C1 segment of cervical spinal cord (tissue), 14 donors: ENCODE measurements around the gene MYH1.
"Not testable (repeated sequence)": the region's sequence is repeated elsewhere in the genome, so short reads cannot be mapped to it uniquely, and the experiment has no call there.

Experiments
- DNase-seq, 14 donors: peaks; one replicate each; lab custom pipeline; 2025; lab: John Stamatoyannopoulos, UW

MYH1 gene

DNA sequence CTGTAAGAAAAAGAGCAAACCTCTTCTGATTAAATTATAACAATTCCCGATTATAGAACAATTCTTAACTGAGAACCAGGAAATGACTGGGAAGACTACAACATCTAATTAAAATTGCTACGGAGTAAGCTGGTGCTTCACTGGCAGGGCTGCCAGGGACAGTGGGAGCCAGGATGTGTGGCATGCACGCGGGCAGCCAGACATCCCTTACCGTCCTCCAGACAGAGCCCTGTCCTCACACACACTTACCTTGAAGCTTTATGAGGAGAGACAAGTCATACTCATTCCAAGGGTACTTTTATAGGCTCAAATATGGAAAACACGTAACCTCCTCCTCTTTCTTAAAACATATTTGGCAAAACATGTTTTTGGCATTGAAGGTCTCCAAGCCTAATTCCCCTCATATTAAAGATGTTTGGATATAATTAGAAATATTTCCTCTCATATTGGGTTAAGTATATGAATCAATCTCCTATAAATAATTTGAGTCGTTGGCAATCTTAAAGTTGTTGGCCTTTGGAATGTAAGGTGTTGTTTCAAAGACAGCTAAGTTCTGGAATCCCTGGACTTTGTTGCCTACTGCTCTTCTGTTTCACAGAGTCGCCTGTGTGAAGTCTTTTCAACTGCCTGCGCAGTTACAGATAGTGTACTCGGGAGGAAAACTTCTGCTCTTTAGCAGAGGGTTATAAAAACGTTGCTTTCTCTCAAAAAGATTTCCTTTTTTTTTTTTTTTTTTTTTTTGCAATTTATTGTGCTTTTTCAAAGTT lies at the start of gene MYH1:
Gene MYH1, minus strand, starts transcription at position 272 of the 767 bp plus-strand sequence. CDS start 1,900 bp downstream, outside the sequence.
- no peak for DNase-seq

DNA sequence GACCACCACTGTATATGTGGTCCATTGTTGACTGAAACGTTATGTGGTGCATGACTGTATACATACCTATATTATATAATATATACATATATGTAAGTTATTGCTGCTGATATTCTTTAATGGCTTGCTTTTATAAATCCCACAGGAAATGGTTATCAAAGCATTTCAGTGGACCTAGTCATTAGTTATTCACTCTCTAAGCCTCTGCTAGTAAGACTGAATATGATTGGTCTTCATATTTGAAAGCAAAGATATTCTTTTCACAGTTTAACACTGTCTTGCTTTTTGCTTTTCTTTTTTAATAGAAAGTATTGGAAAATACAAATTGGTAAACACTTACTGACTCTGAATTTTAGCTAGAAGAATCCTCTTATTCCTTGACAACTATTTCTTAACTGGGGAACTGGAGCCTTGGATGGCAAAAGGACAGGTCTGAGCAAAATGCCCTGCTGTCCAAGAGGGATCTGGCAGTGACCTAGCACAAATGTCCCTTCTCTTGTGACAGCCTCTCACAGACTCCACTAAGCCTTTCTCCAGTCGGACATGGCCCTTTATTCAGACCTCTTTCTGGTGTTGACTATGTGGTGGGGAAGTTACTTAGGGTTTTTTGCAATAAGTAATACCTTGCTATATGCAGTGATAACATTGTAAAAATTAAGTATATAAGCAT lies 45.8 kb upstream of the MYH1 start:
- no peak for DNase-seq

DNA sequence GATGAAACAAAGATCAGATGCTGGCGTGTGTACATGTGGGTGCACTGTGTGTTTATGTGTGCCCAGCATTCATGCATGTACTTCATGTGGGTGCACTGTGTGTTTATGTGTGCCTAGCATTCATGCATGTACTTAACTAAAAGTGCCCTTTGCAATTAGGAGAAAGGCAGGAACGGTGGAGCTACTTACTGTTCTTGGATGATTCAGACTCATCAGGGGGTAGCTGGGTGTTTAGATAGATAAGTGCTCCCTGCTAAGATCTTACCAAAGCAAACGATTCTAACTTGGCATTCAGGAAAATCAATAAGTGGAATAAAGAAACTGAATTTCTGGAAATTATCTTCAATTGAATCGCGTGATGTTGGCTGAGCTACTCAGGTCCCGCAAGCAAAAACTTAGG lies 39.7 kb upstream of the MYH1 start:
- no peak for DNase-seq

DNA sequence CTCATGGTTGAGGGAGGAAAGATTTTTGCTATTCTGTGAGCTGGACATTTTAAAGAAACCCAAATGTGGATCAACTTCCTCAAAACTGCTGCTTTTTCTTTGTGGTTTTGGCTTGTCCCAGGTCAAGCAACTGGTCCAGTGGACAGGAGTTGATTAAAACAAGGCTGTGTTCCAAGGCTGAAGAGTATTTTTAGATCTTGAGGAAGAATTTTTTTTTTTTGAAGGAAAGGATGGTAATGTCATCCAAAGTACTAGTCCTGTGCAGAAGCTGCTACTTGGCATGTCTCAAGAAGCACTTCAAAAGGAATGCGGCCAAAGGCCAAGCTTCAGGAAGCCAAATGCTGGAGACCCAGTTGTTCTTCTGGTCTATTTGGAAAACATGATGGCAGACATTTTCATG lies 39.1 kb upstream of the MYH1 start:
- no peak for DNase-seq

DNA sequence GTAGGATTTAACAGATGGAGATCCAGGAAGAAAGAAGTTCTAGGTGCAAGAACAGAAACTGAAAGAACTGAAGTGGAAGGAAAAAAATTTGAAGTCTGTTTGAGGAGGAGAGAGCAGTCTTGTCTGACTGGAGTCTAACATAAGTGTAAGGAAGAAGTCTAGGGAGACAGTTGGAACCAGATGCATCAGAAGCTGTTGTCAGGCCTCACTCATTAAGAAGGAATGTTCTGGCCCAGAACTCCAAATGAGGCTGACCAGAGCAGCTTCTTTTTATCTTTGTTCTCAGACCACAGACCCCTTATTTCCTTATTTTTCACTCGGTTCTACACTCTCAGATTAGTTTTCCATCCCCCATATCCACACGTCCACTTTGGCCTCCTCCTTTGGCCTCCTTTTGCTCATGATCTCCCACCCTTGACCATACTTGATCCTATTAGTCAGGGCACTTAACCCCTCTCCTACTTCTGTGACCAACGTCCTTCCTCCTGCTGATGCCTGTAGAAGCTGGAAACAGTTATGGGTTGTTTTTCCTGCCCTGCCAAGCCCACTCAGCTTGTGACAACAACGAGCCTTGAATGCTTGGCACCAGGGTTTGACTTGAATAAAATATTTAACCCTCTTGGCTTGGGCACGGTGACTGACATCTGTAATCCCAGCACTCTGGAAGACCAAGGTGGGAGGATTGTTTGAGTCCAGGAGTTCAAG lies 38.1 kb upstream of the MYH1 start:
- no peak for DNase-seq

DNA sequence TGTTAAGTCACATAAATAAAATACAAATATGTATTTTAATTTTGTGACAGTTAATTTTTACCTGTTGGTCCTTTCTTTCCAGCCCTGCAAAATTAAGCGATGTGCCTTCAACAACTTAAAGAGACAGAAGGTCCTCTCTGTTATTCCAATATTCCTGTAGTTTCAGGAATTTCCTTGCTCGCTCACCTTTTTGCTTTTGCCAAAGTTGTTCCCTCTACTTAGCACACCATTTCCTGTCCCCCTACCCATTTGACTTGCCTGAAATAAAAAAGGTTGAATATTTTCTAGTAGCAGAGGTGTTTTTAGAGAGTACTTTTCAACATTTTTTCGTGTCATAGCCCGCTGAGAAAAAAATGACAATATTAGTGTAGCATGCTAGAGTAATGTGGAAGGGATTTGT lies 31.7 kb upstream of the MYH1 start:
- no peak for DNase-seq

DNA sequence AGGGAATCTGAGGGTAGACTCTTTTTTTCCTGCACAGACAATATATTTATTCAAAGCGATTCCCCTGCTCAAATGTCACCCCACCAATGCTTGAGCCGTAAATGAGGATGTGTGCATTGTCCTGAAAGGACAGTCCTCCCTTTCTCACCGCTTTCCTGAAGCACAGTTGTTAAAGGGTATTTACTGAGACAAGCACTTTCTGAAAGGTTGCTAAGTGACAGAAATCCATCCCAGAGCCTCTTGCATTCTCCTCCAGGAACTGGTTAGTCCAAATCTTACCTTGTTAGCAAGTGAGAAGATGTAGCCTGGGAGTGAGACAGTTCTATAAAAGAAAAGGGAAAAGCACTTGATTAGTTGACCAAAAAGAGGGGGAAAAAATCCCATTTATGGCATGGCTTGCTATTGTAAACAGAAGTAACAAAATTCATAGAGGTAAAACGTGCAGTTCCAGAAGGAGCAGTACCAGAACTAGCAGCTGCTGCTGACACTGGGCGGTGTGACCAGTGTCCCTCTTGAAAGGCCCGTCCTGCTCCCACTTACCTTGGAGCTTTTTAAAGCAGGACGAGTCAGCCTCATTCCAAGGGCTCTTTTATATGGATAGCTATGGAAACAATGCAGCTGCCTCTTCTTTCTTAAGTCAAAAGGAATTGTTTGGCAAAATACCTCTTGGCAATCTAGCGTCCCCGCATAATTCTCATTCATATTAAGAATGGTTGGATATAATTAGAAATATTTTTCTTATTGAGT lies 30.9 kb upstream of the MYH1 start, which contains the start of gene MYH2:
Gene MYH2, minus strand, starts transcription at position 563 of the 747 bp plus-strand sequence. CDS start 1,738 bp downstream, outside the sequence.
- no peak for DNase-seq

DNA sequence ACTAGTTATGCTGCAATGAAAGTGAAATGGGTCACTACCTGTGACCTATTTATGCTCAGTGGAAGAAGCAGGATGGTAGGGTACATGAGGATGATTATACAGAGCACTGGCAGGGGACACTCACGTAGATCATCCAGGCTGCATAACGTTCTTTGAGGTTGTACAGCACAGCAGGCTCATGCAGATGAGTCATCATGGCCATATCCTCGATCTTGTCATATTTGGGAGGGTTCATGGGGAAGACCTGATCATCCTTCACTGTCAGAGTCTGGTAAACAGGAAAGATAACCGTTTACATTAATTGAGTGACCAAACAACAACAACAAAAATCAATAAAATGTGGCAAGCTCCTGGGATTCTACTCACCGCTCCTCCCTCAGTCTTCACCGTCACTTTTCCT lies 29.0 kb upstream of the MYH1 start:
- no peak for DNase-seq

DNA sequence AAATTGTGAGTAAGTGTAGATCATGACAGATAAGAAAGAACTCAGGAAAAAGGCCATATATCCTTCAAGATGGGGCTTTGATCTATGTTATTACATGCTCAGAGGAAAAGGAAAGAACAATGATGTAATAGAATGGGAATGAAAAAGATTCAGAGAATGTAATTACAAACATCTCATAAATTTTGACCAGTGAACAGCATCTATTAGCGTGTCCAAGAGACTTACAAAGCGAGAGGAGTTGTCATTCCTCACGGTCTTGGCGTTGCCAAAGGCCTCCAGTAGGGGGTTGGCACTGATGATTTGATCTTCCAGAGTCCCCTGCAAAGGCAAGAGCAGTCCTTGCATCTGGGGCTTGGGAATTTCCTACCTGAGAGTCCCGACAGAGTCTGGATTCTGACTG lies 25.1 kb upstream of the MYH1 start:
- DNase-seq, result not testable (repeated sequence)

DNA sequence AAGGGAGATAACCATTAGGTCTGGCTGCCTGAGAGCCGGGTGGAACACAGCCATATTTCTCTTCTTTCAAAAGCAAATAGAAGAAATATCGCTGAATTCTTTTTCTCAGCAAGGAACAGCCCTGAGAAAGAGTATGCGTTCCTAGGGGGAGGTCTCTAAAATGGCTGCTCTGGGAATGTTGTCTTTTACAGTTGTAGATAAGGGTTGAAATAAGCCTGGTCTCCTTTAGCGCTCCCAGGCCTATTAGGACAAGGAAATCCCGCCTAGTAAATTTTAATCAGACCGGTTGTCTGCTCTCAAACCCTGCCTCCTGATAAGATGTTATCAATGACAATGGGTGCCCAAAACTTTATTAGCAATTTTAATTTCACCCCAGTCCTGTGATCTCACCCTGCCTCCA lies 22.8 kb upstream of the MYH1 start:
- DNase-seq, result not testable (repeated sequence)

DNA sequence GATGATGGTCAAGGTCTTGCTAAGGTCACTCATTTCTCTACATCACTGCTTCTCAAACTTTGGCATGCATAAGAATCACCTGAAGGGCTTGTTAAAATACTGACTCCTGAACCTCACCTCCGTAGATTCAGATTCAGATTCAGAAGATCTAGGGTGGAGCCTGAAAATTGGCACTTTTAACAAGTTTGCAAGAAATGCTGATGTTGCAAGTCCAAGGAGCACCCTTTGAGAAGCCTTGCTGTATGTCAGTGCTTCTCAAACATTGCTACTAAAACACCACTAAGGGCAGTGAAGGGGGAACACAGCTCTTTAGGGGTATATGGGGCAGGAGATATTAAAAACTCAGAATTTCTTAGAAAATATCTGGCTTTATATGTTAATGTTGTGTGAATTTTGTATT lies 13.7 kb upstream of the MYH1 start:
- no peak for DNase-seq

DNA sequence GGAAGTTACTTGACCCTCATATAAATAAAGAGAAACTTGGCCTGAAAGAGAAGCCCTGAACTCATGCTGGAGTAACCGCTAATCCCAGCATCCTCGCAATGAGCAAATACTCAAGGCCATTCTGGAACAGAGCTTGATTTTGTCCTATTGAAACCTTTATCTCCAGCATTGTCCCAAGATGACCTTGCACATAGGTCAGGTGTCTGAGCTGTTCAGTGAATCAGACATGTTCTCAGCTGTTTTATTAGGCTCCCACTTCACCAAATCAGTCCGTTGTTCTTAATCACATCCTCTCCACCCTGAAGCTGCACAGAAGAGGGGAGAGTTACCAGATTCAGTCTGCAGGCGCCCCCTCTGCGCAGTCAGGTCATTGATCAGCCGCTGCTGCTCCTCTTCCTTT lies 9.1 kb upstream of the MYH1 start:
- DNase-seq, result no peak

DNA sequence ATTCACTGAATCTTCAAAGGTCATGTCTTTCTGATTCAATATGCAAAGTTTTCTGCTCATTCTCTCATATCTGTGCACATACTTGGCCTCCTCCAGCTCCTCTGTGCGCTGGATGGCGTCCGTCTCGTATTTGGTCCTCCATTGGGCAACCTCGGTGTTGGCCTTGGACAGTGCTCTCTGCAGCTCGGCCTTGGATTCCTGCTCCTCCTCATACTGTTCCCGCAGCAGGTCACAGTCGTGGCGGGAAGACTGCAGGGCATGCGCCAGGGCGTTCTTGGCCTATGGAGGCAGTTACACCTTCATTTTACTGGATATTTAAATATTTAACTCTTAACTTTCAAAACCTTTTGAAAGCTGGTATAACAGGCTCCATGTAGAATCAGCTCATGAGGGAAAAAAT lies 8.2 kb upstream of the MYH1 start:
- DNase-seq, result no peak

DNA sequence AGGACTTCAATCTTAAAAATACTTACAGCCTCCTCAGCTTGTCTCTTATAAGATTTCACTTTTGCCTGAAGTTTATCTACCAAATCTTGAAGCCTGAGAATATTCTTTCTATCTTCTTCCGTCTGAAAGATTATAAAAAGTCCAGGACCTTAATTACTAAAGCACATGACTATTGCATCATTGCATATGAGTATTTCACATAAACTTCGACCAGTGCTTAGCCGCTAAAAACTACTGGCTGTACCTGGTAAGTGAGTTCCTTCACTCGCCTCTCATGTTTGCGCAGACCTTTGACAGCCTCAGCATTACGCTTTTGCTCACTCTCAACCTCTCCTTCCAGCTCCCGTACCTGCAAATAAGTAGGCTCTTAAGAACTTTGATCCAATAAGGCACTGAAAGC lies 4.7 kb upstream of the MYH1 start:
- DNase-seq, result no peak

DNA sequence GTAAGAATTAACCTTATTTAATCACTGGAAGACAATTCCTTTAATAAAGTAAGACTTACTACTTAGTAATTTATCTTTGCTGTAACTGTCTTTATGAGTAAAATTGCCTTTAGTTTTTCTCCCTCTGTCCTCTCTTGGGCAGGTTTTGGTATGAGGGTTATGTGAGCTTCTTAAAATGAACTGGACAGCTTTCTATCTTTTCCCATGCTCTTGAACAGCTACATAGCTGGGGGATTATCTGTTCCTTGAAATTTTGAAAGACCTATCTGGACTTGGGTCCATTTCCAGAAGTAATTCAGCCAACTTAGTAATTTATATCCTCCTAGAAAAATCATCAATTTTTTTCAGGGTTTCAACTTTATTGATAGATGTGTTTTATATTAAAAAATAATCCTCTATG lies 3.6 kb upstream of the MYH1 start:
- DNase-seq, result no peak

DNA sequence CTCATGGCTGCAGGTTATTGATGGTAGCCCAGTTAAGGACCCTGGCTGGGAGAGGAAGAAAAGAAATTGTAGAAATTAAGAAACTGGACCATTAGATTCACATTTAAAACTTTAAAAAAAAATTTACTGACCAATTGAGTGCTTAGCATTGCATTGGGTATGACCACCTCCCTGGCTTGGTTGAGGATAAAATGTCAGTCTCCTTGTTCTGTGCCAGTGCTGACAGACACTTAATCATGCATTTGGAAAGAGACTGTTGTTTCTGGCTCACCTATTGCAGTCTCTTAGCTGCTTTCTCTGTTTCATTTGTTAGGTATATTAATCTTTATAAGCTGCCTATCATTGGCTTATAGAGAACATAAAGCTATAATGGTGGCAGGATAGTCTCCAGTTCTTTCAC lies 1.7 kb downstream of the MYH1 start:
- no peak for DNase-seq

DNA sequence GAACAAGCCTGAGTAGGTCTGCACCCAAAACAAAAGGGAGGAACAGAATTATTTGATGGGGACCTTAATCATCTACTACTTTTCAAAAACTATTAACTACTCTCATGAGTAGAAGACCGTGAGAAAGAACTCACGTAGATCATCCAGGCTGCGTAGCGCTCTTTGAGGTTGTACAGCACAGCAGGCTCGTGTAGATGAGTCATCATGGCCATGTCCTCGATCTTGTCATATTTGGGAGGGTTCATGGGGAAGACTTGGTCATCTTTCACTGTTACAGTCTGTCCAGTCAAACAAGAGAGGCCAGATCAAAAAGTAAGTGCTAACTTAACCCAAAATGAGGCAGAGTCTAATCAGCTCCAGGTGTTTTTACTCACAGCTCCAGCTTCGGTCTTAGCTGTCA lies 2.3 kb downstream of the MYH1 start:
- no peak for DNase-seq

DNA sequence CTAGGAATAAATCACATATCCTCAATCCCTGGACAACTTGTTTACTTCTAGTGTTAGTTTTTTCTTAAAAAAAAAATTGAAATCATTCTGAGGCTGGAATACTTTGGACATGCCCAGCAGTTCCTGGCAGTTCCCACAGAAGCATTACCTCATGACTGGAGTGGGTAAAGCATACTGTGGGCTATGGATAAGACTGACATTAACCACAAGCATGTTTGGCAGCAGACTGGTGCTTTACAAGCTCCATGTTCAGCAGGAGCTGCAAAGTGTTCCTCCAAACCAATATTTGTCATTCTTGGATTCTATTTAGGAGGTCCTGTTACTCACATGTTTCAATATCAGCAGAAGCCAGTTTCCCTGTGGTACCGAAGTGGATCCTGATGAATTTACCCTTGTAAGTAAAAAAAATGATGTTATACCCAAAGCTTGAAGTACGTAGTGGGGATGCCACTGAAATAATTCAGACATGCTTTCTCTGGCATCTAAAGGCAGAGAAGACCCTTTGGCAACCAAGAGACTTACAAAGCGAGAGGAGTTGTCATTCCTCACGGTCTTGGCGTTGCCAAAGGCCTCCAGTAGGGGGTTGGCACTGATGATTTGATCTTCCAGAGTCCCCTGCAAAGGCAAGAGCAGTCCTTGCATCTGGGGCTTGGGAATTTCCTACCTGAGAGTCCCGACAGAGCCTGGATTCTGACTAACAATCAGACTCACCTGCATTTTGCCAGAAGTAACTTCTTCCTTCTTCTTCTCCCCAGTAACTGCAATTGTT lies 4.9 kb downstream of the MYH1 start:
- no peak for DNase-seq

DNA sequence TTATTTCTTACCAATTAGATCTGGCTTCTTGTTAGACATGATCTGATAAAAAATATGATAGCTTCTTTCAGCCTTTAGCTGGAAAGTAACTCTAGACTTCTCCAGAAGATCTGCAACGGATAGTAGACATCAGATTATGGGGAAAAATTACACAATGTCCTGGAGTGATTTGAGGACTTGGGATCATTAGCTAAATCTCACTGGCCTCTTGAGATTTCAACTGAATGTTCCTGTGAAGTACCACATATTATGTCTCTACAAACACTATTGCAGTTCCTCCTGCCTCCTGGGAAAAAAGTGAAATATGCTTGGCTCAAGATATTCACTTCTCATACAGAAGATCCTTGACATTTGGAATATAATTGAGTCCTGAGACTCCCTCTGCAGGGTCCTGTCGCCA lies 5.5 kb downstream of the MYH1 start:
- no peak for DNase-seq

DNA sequence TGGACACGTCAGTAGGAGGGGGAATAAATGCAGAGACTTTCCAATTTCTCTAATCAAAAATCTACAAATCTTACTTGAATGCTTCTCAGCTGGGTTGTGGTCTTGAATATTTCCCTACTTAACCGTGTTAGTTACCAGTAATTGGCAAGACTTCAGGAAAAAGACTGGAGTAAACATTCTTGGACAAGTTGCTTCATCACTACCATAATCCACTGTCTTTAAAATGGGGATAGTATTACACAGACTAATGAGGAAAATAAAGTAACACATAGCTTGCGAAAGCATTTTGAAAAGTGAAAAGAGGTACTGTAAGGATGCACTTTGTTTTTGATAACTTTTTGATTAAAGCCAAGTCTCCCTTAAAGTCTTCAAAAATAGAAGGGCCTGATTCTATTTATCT lies 18.4 kb downstream of the MYH1 start:
- DNase-seq, result no peak

DNA sequence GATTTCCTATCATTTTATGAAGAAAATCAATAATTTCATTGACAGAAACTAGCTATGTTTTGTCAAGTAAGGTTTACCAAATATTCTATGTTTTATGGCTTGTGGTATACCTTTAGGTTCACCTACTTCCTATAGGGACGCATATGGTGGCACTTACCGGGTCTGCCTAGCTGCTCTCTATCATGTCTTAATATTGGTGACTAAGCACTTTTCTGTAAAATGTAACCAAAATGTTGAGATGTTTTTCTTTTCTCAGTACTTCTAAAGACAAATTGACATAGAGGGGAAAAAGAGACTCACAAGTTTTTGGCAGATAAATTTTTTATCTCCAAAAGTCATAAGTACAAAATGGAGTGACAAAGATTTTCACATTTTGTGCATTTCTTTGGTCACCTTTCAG lies 26.3 kb downstream of the MYH1 start:
- no peak for DNase-seq
